GM21367 (cell line): ENCODE data around the gene NEMF.
"Not testable (repeated sequence)": the region's sequence is repeated elsewhere in the genome, so short reads cannot be mapped to it uniquely, and the experiment has no call there.

Source experiments
- ATAC-seq: cut with Tn5 transposase; IDR thresholded peaks from one replicate; pipeline ENCODE4 v1.9.1; 2021; ENCODE audit not compliant: unreplicated experiment

NEMF gene

DNA sequence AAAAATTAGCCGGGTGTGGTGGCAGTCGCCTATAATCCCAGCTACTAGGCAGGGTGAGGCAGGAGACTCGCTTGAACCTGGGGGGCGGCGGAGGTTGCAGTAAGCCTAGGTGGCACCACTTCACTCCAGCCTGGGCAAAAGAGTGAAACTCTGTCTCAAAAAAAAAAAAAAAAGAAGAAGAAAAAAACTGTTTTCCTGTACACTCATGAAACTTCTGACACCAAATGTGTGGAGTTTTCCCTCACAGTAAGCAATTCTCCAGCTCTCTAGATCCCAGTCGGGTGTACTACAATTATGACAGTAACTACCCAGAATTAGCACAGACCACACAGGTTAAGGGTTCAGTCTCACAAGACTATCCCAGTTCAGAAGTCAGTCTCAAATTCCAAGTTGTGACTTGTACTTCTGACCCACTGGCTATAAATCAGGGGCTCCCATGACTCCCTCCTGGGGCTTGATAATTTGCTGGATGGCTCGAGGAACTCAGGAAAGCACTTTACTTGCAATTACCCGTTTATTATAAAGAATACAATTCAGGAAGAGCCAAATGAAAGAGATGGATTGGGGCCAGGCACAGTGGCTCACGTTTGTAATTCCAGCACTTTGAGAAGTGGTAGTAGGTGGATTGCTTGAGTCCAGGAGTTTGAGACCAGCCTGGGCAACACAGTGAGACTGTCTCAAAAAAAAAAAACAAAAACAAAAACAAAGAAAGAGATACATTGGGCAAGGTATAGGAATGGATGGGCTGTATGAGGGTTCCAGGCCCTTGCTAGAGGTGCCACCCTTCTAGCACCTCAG is 27.9 kb upstream of the NEMF start:
- no peak for ATAC-seq

- ATAC-seq, result peak; percentile 80
These were observed 27.1 kb upstream of the NEMF start for GRCh38 chr14:49879646-49880204.

- no peak for ATAC-seq
These were observed 24.1 kb upstream of the NEMF start for GRCh38 chr14:49876563-49877127.

DNA sequence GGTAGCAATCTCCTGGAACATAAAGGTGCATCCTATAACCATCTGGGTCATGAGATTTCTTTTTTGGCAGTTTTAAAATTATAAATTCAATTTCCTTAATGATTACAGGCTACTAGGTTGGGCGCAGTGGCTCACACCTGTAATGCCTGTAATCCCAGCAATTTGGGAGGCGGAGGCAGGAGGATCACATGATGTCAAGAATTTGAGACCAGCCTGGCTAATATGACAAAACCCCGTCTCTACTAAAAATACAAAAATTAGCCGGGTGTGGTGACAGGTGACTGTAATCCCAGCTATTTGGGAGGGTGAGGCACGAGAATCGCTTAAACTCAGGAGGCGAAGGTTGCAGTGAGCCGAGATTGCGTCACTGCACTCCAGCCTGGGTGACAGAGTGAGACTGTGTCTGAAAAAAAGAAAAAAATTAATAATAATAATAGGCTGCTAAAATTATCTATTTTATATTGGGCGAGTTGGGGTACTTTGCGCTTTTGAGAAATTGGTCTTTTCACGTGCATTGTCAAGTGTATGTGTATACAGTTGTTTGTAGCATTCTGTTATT is 23.1 kb upstream of the NEMF start:
- ATAC-seq, result no peak

GRCh38 chr14:49873548-49873947 is 21.0 kb upstream of the NEMF start:
- ATAC-seq, result not testable (repeated sequence)

GRCh38 chr14:49870908-49871307 is 18.3 kb upstream of the NEMF start:
- no peak for ATAC-seq

DNA sequence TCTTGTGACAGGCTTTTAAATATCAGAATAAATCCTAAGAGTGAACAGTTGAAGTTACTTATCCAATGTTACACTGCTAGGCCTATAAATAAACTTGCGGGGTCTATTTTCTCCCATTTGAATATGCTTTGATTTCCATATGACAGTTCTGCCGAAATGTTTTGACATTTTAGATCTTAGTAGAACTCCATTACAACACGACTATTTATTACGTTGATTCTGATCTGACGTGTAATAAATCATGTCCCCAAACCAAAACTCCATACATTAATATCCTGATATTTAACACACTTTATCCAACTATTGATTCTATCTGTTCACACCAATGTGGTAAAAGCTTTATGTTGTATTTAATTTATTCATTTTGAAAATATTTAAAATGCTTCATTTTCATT is 16.1 kb upstream of the NEMF start:
- no peak for ATAC-seq

- peak; percentile 78 for ATAC-seq
These were observed 15.5 kb upstream of the NEMF start for GRCh38 chr14:49867831-49868719.

DNA sequence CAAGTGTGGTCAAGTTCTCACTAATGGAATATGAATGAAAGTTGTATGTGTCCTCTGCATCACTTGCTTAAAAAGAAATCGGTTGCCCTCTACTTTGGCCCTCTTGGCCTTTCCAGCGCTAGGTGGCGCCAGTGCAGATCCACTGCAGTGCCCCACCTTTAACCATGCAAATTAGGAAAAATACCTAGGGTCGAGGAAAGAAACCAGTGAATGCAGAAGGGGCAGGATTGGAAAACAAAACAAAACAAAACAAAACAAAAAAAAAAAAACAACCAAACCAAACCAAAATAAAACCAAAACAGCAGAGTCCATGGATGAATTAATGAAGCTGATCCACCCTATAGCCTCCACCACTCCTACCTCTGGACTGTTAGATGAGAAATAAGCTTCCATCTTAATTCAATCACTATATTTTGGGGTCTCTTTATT is 12.9 kb upstream of the NEMF start:
- ATAC-seq, result no peak

DNA sequence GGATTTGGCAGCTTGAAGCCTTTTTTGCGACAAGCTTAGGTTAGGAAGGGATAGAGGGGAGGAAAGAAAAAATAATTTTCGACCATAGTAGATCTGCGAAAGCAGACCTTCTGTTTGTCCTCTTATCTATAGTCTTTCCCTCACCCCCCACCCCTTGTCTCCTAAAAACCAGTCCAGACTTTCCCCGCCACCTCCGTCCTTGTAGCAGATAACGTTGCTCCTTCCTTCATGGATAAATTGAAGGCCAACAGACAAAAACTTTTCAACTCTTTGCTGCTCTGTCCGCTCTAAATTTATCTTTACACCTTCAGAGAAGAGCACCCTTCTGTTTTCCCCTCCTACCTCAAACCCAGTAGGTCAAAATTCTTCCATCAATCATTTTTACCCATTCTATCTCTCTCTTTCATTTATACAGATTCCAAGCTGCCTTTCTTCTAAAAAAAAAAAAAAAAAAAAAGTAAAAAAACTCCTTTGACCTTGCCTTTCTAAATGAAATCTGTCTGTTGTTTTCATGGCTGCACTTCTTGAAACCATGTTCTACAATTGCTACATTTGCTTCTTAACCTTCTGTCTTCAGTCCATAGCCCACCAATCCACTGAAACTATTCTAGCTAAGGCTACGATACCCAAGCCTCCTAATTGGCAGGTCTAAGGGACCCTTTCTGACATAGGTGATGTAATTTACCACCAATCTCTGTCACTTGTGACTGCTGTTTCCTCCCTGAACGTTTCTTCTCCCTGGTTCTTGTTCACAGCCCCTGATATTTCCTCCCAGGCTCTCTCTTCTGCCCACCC is 11.1 kb upstream of the NEMF start:
- no peak for ATAC-seq

GRCh38 chr14:49862089-49862673 is 9.6 kb upstream of the NEMF start:
- ATAC-seq, result no peak

DNA sequence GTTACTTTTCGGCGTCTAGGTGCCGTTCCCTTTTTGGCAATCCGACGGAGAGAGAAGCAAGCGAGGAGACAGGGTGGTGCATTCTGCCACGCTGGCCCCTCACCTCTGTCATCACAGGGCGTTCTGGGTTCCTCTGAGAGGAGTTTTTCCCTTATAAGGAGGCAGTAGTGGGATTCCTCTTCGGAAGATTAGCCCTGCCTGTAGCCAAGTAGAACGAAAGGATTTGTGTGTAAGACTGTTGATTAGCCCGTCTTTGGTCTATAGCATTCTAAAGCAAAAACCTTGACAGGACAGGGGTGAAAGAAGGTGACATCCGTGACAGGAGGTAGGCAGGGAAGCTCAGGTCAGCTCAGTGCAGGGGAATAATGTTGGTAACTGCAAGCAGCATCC is 9.1 kb upstream of the NEMF start:
- ATAC-seq, result no peak

DNA sequence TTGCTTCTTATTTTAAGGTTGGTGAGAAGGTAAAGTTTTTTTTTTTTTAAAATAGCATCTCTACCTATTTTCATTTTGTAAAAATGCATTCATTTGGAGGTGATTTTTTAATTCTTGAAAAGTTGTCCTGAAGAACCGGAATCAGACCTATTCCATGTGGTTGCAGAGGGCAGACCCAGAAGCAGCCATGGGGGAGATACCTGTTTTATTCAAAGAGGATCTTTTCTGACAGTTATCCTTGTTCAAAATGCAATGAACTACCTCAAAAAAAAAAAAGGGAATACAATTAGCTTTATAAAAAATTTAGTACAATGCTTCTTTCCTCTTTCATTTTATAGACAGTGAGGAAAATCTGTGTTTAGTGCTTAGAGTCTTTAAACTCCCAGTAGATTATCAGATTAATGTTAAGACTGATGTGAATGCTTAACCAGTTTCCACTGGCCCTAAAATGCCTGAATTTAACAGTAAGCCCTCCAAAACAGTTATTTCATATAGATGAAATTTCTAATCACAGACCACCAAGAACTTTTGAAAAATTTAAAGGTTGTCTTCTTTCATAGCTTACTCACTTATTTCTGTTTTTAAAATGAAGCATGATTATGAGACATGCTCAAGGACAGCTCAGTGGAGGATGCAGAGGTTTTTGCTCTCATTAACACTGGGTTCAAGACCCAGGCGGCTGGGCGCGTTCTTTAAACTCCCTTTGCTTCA is 8.6 kb upstream of the NEMF start:
- no peak for ATAC-seq

DNA sequence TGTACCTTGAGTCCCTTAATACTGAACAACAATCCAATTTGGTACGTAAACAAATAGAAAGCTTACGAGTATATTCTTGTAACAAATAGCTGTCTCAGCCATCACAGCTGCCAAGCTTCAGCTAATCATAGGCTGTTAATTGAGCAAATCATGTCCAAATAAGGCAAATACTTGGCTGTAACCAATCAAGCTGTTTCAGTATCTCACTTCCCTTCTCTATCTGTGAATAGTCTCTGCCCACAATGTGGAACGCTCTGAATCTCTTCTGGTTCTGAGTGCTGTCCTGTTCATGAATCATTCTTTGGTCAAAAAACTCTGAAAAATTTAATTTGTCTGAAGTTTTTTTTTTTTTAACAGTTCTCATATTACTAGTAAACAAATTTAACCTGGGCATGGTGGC is 5.8 kb upstream of the NEMF start:
- ATAC-seq, result no peak

- ATAC-seq, result no peak
These were observed 4.9 kb upstream of the NEMF start for GRCh38 chr14:49857427-49858003.

- no peak for ATAC-seq
These were observed 1.2 kb upstream of the NEMF start for GRCh38 chr14:49853572-49854375.

DNA sequence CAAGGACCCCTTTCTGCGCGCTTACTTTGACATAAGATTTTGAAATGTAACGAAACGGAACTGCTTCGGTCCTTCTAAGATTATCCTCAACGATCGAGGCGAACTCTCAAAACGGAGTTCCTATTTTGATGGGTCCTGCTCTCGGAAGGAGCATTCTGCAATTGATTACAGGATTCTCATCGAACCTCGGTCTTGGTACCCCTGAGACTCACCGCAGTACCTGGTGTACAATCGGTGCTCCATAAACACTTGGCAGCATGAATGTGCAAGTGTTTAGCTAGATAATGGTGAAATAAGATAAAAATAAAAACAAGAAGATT is 530 bp upstream of the NEMF start:
- ATAC-seq, result peak; percentile 4

DNA sequence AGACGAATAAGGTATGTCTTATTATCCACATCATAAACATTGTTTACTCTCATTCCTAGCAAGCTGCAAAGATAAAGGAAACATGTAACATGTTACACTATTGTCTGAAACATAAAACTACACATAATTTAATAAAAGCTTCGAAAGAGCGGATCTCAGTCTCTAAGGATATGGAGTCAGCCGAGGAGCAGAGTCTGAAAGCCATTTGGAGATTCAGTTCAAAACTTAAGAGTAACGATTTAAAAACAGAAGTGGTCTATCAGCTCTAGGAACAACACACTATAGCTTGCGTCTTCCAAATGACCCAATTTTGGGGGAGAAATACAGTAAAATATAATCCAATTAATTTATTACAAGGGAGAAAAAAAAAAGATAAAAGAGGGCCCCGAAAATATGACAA is 775 bp downstream of the NEMF start:
- ATAC-seq, result no peak
